GM06990 (cell line): ENCODE measurements around the gene KRTAP5-11.
"Not testable (repeated sequence)": the region's sequence is repeated elsewhere in the genome, so short reads cannot be mapped to it uniquely, and the experiment has no call there.

Experiments
- DNase-seq: peaks from one replicate; pipeline ENCODE4 v3.0.0-alpha.2; 2011; ENCODE audit not compliant: insufficient read length; ENCODE audit errors: extremely low read depth
- H3K27me3 ChIP-seq: replicated peaks from 2 replicates; pipeline ENCODE4 v1.6.0; 2011; ENCODE audit warnings: low read length; ENCODE audit not compliant: control insufficient read depth, insufficient read depth
- H3K36me3 ChIP-seq: 2 replicates; pipeline ENCODE4 v1.5.1; 2011; ENCODE audit warnings: low read length; ENCODE audit not compliant: control insufficient read depth, insufficient read depth
- H3K4me3 ChIP-seq: replicated peaks from 2 replicates; pipeline ENCODE4 v1.5.1; 2011; ENCODE audit warnings: low read depth, mild to moderate bottlenecking, control low read depth, low read length
- CTCF ChIP-seq: IDR thresholded peaks from 2 replicates; pipeline ENCODE4 v1.5.1; 2011; ENCODE audit warnings: low read length, control low read depth, mild to moderate bottlenecking, inconsistent platforms; ENCODE audit not compliant: insufficient read depth, poor library complexity, severe bottlenecking

KRTAP5-11 gene

GRCh38 chr11:71535825-71536224 lies 46.9 kb downstream of the KRTAP5-11 start:
- Histone ChIP-seq H3K36me3 (no peaks in the 10 kb centered on the region), H3K27me3 (no peaks in the 10 kb centered on the region), H3K4me3 (no peak overlapping the region)
- TF ChIP-seq CTCF = no peak
- DNase-seq = no peak

- H3K36me3 ChIP-seq, H3K4me3 ChIP-seq, H3K27me3 ChIP-seq, DNase-seq: not testable (repeated sequence)
Measured at GRCh38 chr11:71534711-71535608, 47.7 kb downstream of the KRTAP5-11 start.

GRCh38 chr11:71532036-71532610 lies 50.6 kb downstream of the KRTAP5-11 start:
- Histone ChIP-seq H3K4me3 (no peak overlapping the region), H3K36me3 (no peaks in the 10 kb centered on the region), H3K27me3 (no peaks in the 10 kb centered on the region)
- no peak for TF ChIP-seq CTCF
- DNase-seq = no peak
